Measurements from ENCODE around the gene BATF. TPM values are rescaled to one million over a fixed set of nuclear protein-coding genes. Genes with fewer than 3 reads are reported as not detected.
A peak's percentile ranks its signal among the peaks of the same experiment; 100 is the strongest.
"Not testable (repeated sequence)": the region's sequence is repeated elsewhere in the genome, so short reads cannot be mapped to it uniquely, and the experiment has no call there.

Gene BATF
- total RNA-seq, result 0.93 TPM
- long read RNA-seq, result 0 reads

- Histone ChIP-seq H3K36me3 (no peaks in the 10 kb centered on the region), H3K4me3 (peak within 1 kb of the TSS; percentile 45), H3K27ac (replicated peaks) (no peak within 1 kb of the TSS), H3K4me1 (no peaks in the 10 kb centered on the region), H3K27me3 (ENCODE audit: low read depth) (peaks cover 22% of the 10 kb centered on the region), H3K9me3 (replicated peaks) (no peaks in the 10 kb centered on the region)
- DNase-seq, result no peak
- intact Hi-C loops (cut with micrococcal nuclease), result no loop called here
- no peak for TF ChIP-seq CTCF (IDR thresholded peaks at IDR 0.05; ENCODE audit: borderline replicate concordance)
Observed at GRCh38 chr14:75522224-75522982, at the start of gene BATF. BATF (plus strand) TSS chr14:75522469; CDS start chr14:75522683, 214 bp downstream.

- intact Hi-C loops (cut with micrococcal nuclease); H3K9me3 ChIP-seq (replicated peaks); H3K27me3 ChIP-seq (ENCODE audit: low read depth); H3K27ac ChIP-seq (replicated peaks); H3K4me3 ChIP-seq; H3K4me1 ChIP-seq; DNase-seq: not testable (repeated sequence)
- H3K36me3 ChIP-seq, result peaks cover 62% of the 10 kb centered on the region
Observed at GRCh38 chr14:75474127-75474526, 48.1 kb upstream of the BATF start.

- Histone ChIP-seq H3K4me1 (peaks cover 8% of the 10 kb centered on the region), H3K27ac (replicated peaks) (no peak overlapping the region), H3K27me3 (ENCODE audit: low read depth) (no peaks in the 10 kb centered on the region), H3K9me3 (replicated peaks) (no peaks in the 10 kb centered on the region), H3K36me3 (peaks cover 39% of the 10 kb centered on the region), H3K4me3 (no peak overlapping the region)
- TF ChIP-seq CTCF (IDR thresholded peaks at IDR 0.05; ENCODE audit: borderline replicate concordance), result peak; percentile 31
- DNase-seq, result no peak
- intact Hi-C loops (cut with micrococcal nuclease), result no loop called here
Observed at GRCh38 chr14:75476274-75476995, 45.8 kb upstream of the BATF start.

GRCh38 chr14:75477881-75478280, 44.4 kb upstream of the BATF start:
- no peak for TF ChIP-seq CTCF (IDR thresholded peaks at IDR 0.05; ENCODE audit: borderline replicate concordance)
- intact Hi-C loops (cut with micrococcal nuclease), result no loop called here
- no peak for DNase-seq
- H3K9me3 ChIP-seq (replicated peaks), result no peaks in the 10 kb centered on the region
- peaks cover 25% of the 10 kb centered on the region for H3K36me3 ChIP-seq
- no peak overlapping the region for H3K4me3 ChIP-seq
- no peaks in the 10 kb centered on the region for H3K27me3 ChIP-seq (ENCODE audit: low read depth)
- no peak overlapping the region for H3K27ac ChIP-seq (replicated peaks)
- peaks cover 8% of the 10 kb centered on the region for H3K4me1 ChIP-seq

- Histone ChIP-seq H3K27me3 (ENCODE audit: low read depth) (no peaks in the 10 kb centered on the region), H3K4me3 (no peak overlapping the region), H3K9me3 (replicated peaks) (no peaks in the 10 kb centered on the region), H3K27ac (replicated peaks) (no peak overlapping the region), H3K36me3 (peaks cover 7% of the 10 kb centered on the region), H3K4me1 (peaks cover 8% of the 10 kb centered on the region)
- no peak for TF ChIP-seq CTCF (IDR thresholded peaks at IDR 0.05; ENCODE audit: borderline replicate concordance)
- DNase-seq, result no peak
- intact Hi-C loops (cut with micrococcal nuclease), result loop anchor here (10.0 kb wide), 1 partner anchor 345 kb away; no protein-coding TSS in a partner anchor
Observed at GRCh38 chr14:75479770-75480600, 42.3 kb upstream of the BATF start.
